H1 (cell line): ENCODE data around the gene ZNF397. TPM values are rescaled to one million over a fixed set of nuclear protein-coding genes. Genes with fewer than 3 reads are reported as not detected.

ENCODE experiments used
- CTCF ChIA-PET: fragments of 300-600 bp; sonication (Branson Sonifier 250); formaldehyde crosslinking; loops from one replicate; lab custom pipeline; 2021; ENCODE audit not compliant: partially characterized antibody; lab: Charles Lee
- POLR2A ChIA-PET: fragments of 300-600 bp; sonication (Branson Sonifier 250); formaldehyde crosslinking; loops from one replicate; lab custom pipeline; 2021; ENCODE audit warnings: inconsistent platforms; ENCODE audit not compliant: partially characterized antibody; lab: Charles Lee
- DNase-seq, 2 experiments: peaks; one replicate each; pipeline versions ENCODE4 v3.0.0 to v3.0.0-alpha.2; 2010 to 2022; ENCODE audit warnings: low spot score in 2 of 2, low read depth in 1 of 2, mixed read lengths in 1 of 2
- FAIRE-seq: peaks from 2 replicates; lab custom pipeline; 2011; peaks lifted over from hg19 to GRCh38; lab: Jason Lieb, UNC
- H2AFZ ChIP-seq: 2 replicates; pipeline ENCODE4 v1.8.1; 2012; ENCODE audit warnings: low read length, inconsistent platforms
- H2AK5ac ChIP-seq: 2 replicates; pipeline ENCODE4 v1.6.1; 2013; ENCODE audit warnings: low read depth, low read length
- H2BK120ac ChIP-seq: replicated peaks from 2 replicates; pipeline ENCODE3; 2013; ENCODE audit warnings: low read depth, low read length, inconsistent platforms
- H2BK12ac ChIP-seq: 2 replicates; pipeline ENCODE4 v1.6.1; 2013; ENCODE audit warnings: low read depth, low read length
- H2BK15ac ChIP-seq: 2 replicates; pipeline ENCODE4 v1.6.1; 2013; ENCODE audit warnings: low read length
- H2BK20ac ChIP-seq: 2 replicates; pipeline ENCODE4 v1.6.1; 2013; ENCODE audit warnings: low read length
- H2BK5ac ChIP-seq: 2 replicates; pipeline ENCODE4 v1.6.1; 2013; ENCODE audit warnings: low read depth, low read length
- H3K14ac ChIP-seq: 2 replicates; pipeline ENCODE4 v1.6.1; 2013; ENCODE audit warnings: inconsistent platforms; ENCODE audit not compliant: insufficient read length
- H3K18ac ChIP-seq: 2 replicates; pipeline ENCODE4 v1.6.1; 2013; ENCODE audit warnings: low read length; ENCODE audit errors: extremely low read depth
- H3K23ac ChIP-seq: 2 replicates; pipeline ENCODE4 v1.6.1; 2013; ENCODE audit warnings: inconsistent platforms; ENCODE audit not compliant: insufficient read length
- H3K23me2 ChIP-seq: 2 replicates; pipeline ENCODE4 v1.6.1; 2013; ENCODE audit warnings: low read depth, low read length
- H3K27ac ChIP-seq: 2 replicates; pipeline ENCODE4 v1.6.1; 2011; ENCODE audit warnings: low read depth, low read length, inconsistent platforms
- H3K27me3 ChIP-seq, 4 experiments: replicated peaks in 1 of 4; 1 replicate in 1 of 4; 2 replicates in 3 of 4; pipeline versions ENCODE4 v1.6.1 to v1.8.1; 2011 to 2013; ENCODE audit warnings: low read length in 3 of 4, mild to moderate bottlenecking in 3 of 4, inconsistent platforms in 2 of 4, mixed read lengths in 2 of 4, moderate library complexity in 1 of 4; ENCODE audit not compliant: control insufficient read depth in 3 of 4, insufficient read depth in 3 of 4; ENCODE audit errors: extremely low read depth in 1 of 4
- H3K36me3 ChIP-seq, 4 experiments: 2 replicates each; pipeline versions ENCODE4 v1.6.1 to v1.8.1; 2011 to 2013; ENCODE audit warnings: mild to moderate bottlenecking in 4 of 4, low read length in 3 of 4, moderate library complexity in 2 of 4, control low read depth in 1 of 4, inconsistent platforms in 1 of 4; ENCODE audit not compliant: insufficient read depth in 4 of 4, control insufficient read depth in 2 of 4
- H3K4ac ChIP-seq: replicated peaks from 2 replicates; pipeline ENCODE3; 2013; ENCODE audit warnings: low read length, low read depth, mixed read lengths, inconsistent platforms; ENCODE audit not compliant: insufficient read length
- H3K4me1 ChIP-seq, 4 experiments: replicated peaks in 1 of 4; 1 replicate in 1 of 4; 2 replicates in 3 of 4; pipeline versions ENCODE4 v1.6.1 to v1.8.1; 2011 to 2013; ENCODE audit warnings: low read length in 3 of 4, inconsistent platforms in 2 of 4, mixed read lengths in 1 of 4; ENCODE audit not compliant: insufficient read depth in 4 of 4, control insufficient read depth in 3 of 4
- H3K4me2 ChIP-seq, 2 experiments: 2 replicates each; pipeline versions ENCODE4 v1.6.1 to v1.8.1; 2011 to 2013; ENCODE audit warnings: low read depth in 2 of 2, low read length in 2 of 2, control low read depth in 1 of 2, inconsistent platforms in 1 of 2, mild to moderate bottlenecking in 1 of 2; ENCODE audit not compliant: insufficient read depth in 1 of 2
- H3K4me3 ChIP-seq, 4 experiments: fragments of 200-600, 300-600 bp in 1 of 4; sonication (generic), shearing (Covaris generic), sonication (Bioruptor Twin) in 1 of 4; 2 replicates each; pipeline versions ENCODE4 v1.5.1 to v1.8.1; 2011 to 2016; ENCODE audit warnings: low read length in 4 of 4, low read depth in 3 of 4, control low read depth in 2 of 4, inconsistent platforms in 2 of 4, mild to moderate bottlenecking in 2 of 4, mixed read lengths in 1 of 4, moderate library complexity in 1 of 4; ENCODE audit not compliant: insufficient read depth in 2 of 4; ENCODE audit errors: extremely low read depth in 1 of 4
- H3K56ac ChIP-seq: replicated peaks from 2 replicates; pipeline ENCODE3; 2013; ENCODE audit warnings: low read depth, mild to moderate bottlenecking, mixed read lengths, low read length, inconsistent platforms; ENCODE audit not compliant: insufficient read length
- H3K79me1 ChIP-seq: 2 replicates; pipeline ENCODE4 v1.6.1; 2013; ENCODE audit warnings: low read depth, low read length, control low read depth
- H3K79me2 ChIP-seq, 2 experiments: 2 replicates each; pipeline versions ENCODE4 v1.6.1 to v1.8.1; 2012 to 2013; ENCODE audit warnings: low read length in 2 of 2, mild to moderate bottlenecking in 2 of 2, inconsistent platforms in 1 of 2; ENCODE audit not compliant: insufficient read depth in 2 of 2, control insufficient read depth in 1 of 2
- H3K9ac ChIP-seq, 4 experiments: replicated peaks in 1 of 4; 1 replicate in 1 of 4; 2 replicates in 3 of 4; pipeline versions ENCODE4 v1.6.1 to v1.8.1; 2011 to 2013; ENCODE audit warnings: low read depth in 3 of 4, low read length in 3 of 4, control low read depth in 2 of 4, mild to moderate bottlenecking in 2 of 4, moderate library complexity in 2 of 4, inconsistent platforms in 1 of 4; ENCODE audit errors: extremely low read depth in 1 of 4
- H3K9me3 ChIP-seq, 2 experiments: 2 replicates each; pipeline versions ENCODE4 v1.6.1 to v1.8.1; 2012 to 2013; ENCODE audit warnings: mild to moderate bottlenecking in 2 of 2, moderate library complexity in 2 of 2, control low read depth in 1 of 2, inconsistent platforms in 1 of 2, low read depth in 1 of 2, low read length in 1 of 2, mixed read lengths in 1 of 2; ENCODE audit not compliant: insufficient read depth in 2 of 2
- H4K20me1 ChIP-seq, 2 experiments: replicated peaks in 1 of 2; 2 replicates each; pipeline versions ENCODE3 to v1.8.1; 2011 to 2013; ENCODE audit warnings: inconsistent platforms in 2 of 2, low read length in 2 of 2, mild to moderate bottlenecking in 1 of 2; ENCODE audit not compliant: insufficient read depth in 2 of 2, control insufficient read depth in 1 of 2
- H4K5ac ChIP-seq: 2 replicates; pipeline ENCODE4 v1.6.1; 2013; ENCODE audit warnings: low read length, low read depth, mixed read lengths, inconsistent platforms; ENCODE audit not compliant: insufficient read length
- H4K8ac ChIP-seq: 2 replicates; pipeline ENCODE4 v1.8.0; 2013; ENCODE audit warnings: mild to moderate bottlenecking, moderate library complexity, low read length, inconsistent platforms; ENCODE audit not compliant: insufficient read depth; ENCODE audit errors: extremely low read depth
- H4K91ac ChIP-seq: replicated peaks from 2 replicates; pipeline ENCODE3; 2013; ENCODE audit warnings: low read length, mixed read lengths, inconsistent platforms; ENCODE audit not compliant: insufficient read length
- ATF3 ChIP-seq: IDR thresholded peaks from 2 replicates; pipeline ENCODE4 v1.6.1; 2011; ENCODE audit warnings: low read depth, mild to moderate bottlenecking, low read length; ENCODE audit not compliant: insufficient read depth
- CBX5 ChIP-seq: fragments of 300-800, 300-1000 bp; sonication (generic); IDR thresholded peaks from 2 replicates; pipeline ENCODE4 v1.7.1; 2016; ENCODE audit warnings: antibody characterized with exemption, low read length, low read depth
- CHD1 ChIP-seq: IDR thresholded peaks from 2 replicates; pipeline ENCODE4 v1.6.1; 2012; ENCODE audit warnings: low read depth, low read length, improper control_type of control experiment
- EZH2 ChIP-seq: fragments of 200-600 bp; sonication (generic); IDR thresholded peaks from 2 replicates; pipeline ENCODE4 v1.7.1; 2012; ENCODE audit warnings: low read depth, mild to moderate bottlenecking, moderate library complexity, low read length, inconsistent platforms; ENCODE audit not compliant: severe bottlenecking
- RBBP5 ChIP-seq: IDR thresholded peaks from 2 replicates; pipeline ENCODE4 v1.7.1; 2012; ENCODE audit warnings: low read depth, mild to moderate bottlenecking, inconsistent platforms, low read length, moderate library complexity, borderline replicate concordance
- RXRA ChIP-seq: IDR thresholded peaks from 2 replicates; pipeline ENCODE4 v1.6.1; 2011; ENCODE audit warnings: low read depth, mild to moderate bottlenecking, low read length, moderate library complexity; ENCODE audit not compliant: insufficient read depth
- SIN3A ChIP-seq, 2 experiments: IDR thresholded peaks in 1 of 2; conservative IDR thresholded peaks in 1 of 2; 2 replicates each; pipeline ENCODE4 v1.6.1; 2011 to 2012; ENCODE audit warnings: low read length in 2 of 2, improper control_type of control experiment in 1 of 2, low read depth in 1 of 2, mild to moderate bottlenecking in 1 of 2
- WGBS, 2 experiments: shearing (Covaris generic) in 1 of 2; methylation state at CpG; one replicate each; pipeline versions ENCODE4 v1.1.6 to v1.1.7; 2013 to 2015; ENCODE audit warnings: low lambda C conversion rate in 2 of 2, mixed read lengths in 2 of 2, inconsistent platforms in 1 of 2, low coverage in 1 of 2, missing lambda C conversion rate in 1 of 2; ENCODE audit not compliant: insufficient replicate concordance in 2 of 2, insufficient coverage in 1 of 2, insufficient read length in 1 of 2; ENCODE audit errors: extremely low coverage in 1 of 2, missing lambda C conversion rate in 1 of 2; 5-methylcytosine and 5-hydroxymethylcytosine counted together
- polyA plus RNA-seq, 7 experiments: library from polyadenylated mRNA; depleted of rRNA in 3 of 7; stranded (reverse) in 5 of 7; unstranded in 2 of 7; fragments of >200 nt in 5 of 7; fragments of 200-250 nt in 2 of 7; gene quantifications; 1 replicate in 5 of 7; 2 replicates in 1 of 7; 4 replicates in 1 of 7; pipeline versions ENCODE4 v1.2.1 to v1.2.3, GENCODE V29; 2011 to 2013; ENCODE audit warnings: missing spikeins in 2 of 7, mixed read lengths in 2 of 7
- total RNA-seq: library from RNA; stranded (reverse); fragmentation: NEBNext Ultra II Directional; extraction: Animal tissue kit (Norgen Biotek cat#: 25700); gene quantifications from 2 replicates; pipeline ENCODE4 v1.2.1, GENCODE V29; 2021

The ZNF397 gene
- total and polyA plus RNA-seq, 2 of the 8 experiments (the other 6 are each of a cell fraction or from before 2014, with no cell fraction given): 9.8 to 39.5 TPM

GRCh38 chr18:35197296-35197695 lies 43.5 kb upstream of the ZNF397 start:
- H3K27me3 ChIP-seq: no peaks in the 10 kb centered on the region
- ChIA-PET CTCF (interaction anchor here (1.5 kb wide), 1 partner anchor 9 kb away, joined by 3 read pairs; no protein-coding TSS in a partner anchor), POLR2A (interaction anchor here (2.4 kb wide), 1 partner anchor 11 kb away, joined by 5 read pairs; no protein-coding TSS in a partner anchor)
- H4K5ac ChIP-seq: no peak overlapping the region
- no peak overlapping the region for H3K9ac ChIP-seq
- no peak overlapping the region for H2BK120ac ChIP-seq
- H3K23ac ChIP-seq: no peak overlapping the region
- H4K20me1 ChIP-seq: no peaks in the 10 kb centered on the region
- FAIRE-seq (no peak), DNase-seq (no peak)
- no peak overlapping the region for H2BK15ac ChIP-seq
- no peak overlapping the region for H3K14ac ChIP-seq
- no peak overlapping the region for H4K91ac ChIP-seq
- 0 out of 2 replicates have a peak overlapping the region, but pooled peaks have one; percentile 12 for H2AFZ ChIP-seq
- no peak overlapping the region for H2AK5ac ChIP-seq
- H3K79me2 ChIP-seq: no peaks in the 10 kb centered on the region
- H3K56ac ChIP-seq: no peak overlapping the region
- H3K18ac ChIP-seq: no peak overlapping the region
- H3K9me3 ChIP-seq: no peaks in the 10 kb centered on the region
- no peak overlapping the region for H3K4me2 ChIP-seq
- TF ChIP-seq EZH2 (no peak), ATF3 (no peak), SIN3A (conservative IDR thresholded peaks at IDR 0.05 in 1 of 2, IDR thresholded peaks at IDR 0.05 in 1 of 2; ENCODE audit: low read depth in 1 of 2, low read length in 2 of 2) (no peak), CHD1 (no peak), RXRA (no peak), CBX5 (no peak), RBBP5 (no peak)
- no peak overlapping the region for H3K4me3 ChIP-seq
- H2BK20ac ChIP-seq: no peak overlapping the region
- H4K8ac ChIP-seq: no peak overlapping the region
- WGBS, 2 experiments: 94% methylated on average over 2 of the region's 2 CpGs; no CpG with 5 or more reads in 1 of the 2 experiments
- no peak overlapping the region for H3K4ac ChIP-seq
- no peak overlapping the region for H3K27ac ChIP-seq
- H3K79me1 ChIP-seq: no peaks in the 10 kb centered on the region
- no peak overlapping the region for H2BK12ac ChIP-seq
- H3K4me1 ChIP-seq: peaks cover 2 to 3% (median 2%) of the 10 kb centered on the region in 4 experiments; a peak in 4 of 7 replicates
- no peak overlapping the region for H2BK5ac ChIP-seq
- H3K23me2 ChIP-seq: no peaks in the 10 kb centered on the region
- no peaks in the 10 kb centered on the region for H3K36me3 ChIP-seq
